Activated CD4-positive, alpha-beta T cell treated with anti-CD3 and anti-CD28 coated beads, Interleukin-2, amount 50 U/mL, for 24 hours (primary cell): ENCODE results near the gene STKLD1.
A peak's percentile ranks its signal among the peaks of the same experiment; 100 is the strongest.

Experiments used
- DNase-seq, 2 donors: peaks; one replicate each; pipeline ENCODE4 v3.0.0-alpha.2; 2020; ENCODE audit warnings: low read depth in 1 of 2, low spot score in 1 of 2

Gene STKLD1

DNA sequence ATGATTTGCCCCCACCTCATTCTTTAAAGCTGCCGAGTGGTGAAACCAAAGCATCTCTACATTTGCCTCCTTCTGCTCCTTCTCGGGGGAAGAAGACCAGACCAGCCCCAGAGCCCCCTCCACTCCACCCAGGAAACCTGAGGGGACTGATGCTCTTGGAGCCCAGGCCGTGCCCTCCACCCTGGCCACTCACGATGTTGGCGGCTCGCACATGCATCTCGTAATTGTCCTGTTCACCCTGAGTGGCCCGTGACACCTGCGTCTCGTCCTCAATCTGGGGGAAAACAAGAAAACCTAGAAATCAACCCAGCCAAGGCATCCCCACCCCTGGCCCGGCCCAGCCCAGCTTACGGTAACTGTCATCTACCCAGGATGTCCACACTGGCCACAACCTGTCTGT is 31.2 kb upstream of the STKLD1 start:
- no peak for DNase-seq

DNA sequence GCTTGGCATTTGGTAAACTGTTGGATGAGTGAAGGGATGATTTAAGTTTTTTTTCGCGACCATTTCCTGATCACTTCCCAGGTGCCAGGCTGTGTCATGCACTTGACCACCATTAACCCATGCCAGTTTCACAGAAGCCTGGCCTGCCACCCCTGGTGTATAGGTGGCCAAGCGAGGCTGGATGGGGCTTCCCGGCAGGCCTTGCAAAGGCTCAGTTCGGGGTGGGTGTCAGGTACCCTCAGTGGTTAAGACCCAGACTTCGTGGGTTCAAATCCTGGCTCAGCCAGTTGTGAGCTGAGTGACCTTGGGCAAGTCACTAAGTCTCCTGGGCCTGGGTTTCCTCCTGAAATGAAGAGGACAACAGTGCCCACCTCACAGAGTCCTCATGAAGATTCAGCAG is 30.6 kb upstream of the STKLD1 start:
- DNase-seq, result no peak

DNA sequence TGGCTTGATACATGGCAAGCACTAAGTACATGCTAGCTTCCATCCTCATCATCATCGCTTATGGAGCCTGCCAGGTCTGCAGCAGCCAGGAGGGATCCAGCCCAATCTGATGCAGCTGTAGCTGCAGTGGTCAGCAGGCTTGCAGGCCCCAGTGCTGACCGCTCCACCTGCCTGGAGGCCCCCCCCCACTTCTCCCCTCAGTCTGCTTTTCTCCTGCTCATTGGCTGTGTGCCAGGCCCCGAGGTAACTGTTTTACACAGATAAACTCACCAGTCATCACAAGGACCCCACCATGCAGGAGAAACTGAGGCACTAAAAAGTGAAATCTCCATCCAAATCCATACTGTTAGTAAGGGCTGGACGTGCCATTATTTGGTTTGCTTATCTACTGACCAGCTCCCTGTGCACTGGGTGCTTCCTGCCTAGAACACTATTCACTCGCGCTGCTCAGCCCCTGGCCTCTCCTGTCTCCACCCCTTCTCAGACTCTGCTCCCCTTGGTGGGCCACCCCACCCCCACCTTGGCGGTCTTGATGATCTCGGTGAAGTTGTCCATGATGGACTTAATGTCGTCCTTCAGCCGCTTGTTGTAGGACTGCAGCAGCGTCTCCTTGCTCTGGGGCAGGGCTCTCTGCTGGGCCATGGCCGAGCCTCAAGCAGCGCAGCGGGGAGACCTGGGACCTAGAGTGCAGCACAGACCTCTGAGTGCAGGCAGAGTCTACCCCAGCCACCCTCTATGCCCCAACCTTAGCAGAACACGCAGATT is 30.0 kb upstream of the STKLD1 start:
- DNase-seq, result no peak

DNA sequence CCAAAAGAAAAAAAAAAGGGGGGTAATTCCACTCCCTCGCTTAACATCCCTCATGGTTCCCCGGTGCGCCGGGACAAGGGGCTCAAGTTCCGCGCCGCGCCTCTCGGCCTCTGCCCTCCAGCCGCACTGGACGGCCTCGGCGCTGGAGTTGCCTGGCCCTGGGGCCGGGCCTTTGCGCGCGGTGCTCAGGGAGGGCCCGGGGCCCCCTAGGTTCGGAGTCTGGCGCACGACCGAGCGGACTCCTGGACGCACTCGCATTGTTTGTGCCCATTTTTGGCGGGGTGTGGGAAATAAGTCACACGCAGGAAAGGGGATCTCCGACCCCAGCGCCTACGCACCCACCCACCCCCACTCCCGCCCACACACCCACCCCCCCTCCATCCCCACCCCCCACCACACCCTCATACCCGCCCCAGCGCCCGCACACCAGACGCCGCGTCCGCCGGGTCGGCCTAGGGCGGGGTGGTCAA is 28.6 kb upstream of the STKLD1 start:
- DNase-seq, result no peak

DNA sequence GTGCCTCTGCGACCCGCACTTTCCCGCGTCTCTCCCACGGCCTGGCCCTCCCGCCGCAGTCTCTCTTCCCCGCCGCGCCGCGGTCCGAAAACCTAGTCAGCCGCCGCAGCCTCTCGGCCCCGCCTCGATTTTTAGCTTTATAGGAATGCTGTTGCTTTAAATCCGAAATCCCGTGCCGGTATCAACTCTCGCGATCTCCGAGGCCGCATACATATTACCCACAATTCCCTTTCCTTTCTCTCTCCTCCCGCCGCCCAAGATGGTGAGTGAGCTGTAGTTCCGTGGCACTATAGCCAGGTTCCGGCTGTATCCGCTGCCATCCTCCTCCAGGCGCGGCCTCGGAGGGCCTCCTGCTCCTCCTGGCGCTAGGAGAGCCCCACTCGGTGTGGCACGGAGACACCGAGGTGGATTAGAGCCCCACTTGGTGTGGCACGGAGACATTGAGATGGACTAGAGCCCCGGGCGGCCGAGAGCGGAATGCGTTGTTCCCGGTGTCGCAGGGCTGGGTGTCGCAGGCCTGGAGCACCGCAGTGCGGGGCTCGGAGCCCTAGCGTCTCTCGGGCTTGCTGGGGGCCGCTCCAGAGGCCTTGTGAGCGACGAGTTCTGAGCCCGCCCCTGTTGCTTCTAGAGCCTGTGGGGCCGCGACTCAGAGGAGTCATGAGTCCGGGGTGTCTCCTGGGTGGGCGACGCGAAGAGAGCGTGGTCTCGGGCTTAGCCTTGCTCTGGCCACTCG is 28.0 kb upstream of the STKLD1 start, which contains the start of the genes MED22 and RPL7A:
MED22 (minus strand) TSS at position 147 of the 733 bp plus-strand sequence. CDS start 1,469 bp downstream, outside the sequence.
RPL7A (plus strand) TSS at position 234 of the 733 bp plus-strand sequence; CDS start at position 260, 26 bp downstream.
- DNase-seq, result peak; percentile 78 to 93

DNA sequence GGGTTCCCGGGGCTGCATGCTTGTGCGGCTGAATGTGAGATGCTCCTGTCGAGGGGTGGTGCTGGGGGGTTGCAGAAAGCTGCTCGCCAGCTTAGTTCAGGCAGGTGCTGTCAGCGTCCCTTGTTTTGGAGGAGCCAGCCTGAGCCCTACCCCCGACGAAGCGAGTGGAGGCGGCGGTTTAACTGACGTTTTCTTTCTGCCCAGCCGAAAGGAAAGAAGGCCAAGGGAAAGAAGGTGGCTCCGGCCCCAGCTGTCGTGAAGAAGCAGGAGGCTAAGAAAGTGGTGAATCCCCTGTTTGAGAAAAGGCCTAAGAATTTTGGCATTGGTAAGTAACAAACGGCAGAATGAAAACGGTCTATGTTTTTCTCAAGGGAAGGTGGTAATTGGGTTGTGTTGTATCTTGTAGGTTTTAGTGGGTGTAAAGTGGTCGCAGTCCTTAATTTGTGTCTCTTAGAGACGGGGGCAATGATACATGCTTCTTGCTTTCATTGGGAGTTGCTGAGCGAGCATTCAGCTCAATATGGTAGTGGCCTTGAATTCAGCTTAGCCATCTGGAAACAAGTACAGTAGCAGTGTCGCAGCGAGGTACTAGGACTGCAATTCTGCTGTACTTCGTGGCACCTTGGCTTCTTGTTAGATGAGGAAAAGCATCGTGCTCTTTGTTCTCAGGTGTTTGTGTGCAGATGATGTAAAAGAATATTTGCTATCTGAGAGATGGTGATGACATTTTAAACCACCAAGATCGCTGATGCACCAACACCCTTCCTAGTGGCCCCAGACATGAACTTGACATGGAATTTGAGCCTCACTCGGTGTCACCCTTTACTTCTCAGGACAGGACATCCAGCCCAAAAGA is 27.2 kb upstream of the STKLD1 start:
- DNase-seq, result no peak

DNA sequence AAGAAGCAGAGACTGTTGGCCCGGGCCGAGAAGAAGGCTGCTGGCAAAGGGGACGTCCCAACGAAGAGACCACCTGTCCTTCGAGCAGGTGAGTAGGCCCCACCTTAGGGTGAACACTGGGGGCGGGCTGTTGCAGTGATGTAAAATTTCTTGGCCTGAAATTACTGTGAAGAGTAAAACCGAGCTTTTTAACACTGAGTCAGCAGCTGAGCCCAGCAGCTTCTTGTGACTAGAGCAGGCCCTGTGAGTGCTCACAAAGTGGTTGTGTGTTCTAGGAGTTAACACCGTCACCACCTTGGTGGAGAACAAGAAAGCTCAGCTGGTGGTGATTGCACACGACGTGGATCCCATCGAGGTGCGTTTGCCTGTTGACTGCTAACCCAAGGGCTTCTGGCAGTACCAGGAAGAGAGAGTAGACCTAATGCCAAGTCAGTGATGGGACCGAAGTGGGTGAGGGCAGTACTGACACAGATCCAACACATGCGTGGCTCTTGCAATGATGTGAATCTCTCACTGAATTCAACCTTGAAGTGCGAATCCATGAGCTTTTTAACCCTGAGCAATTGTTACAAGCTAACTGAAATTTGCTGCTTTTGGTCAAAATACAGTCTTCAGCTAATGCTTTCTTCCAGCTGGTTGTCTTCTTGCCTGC is 26.1 kb upstream of the STKLD1 start:
- DNase-seq, result no peak

DNA sequence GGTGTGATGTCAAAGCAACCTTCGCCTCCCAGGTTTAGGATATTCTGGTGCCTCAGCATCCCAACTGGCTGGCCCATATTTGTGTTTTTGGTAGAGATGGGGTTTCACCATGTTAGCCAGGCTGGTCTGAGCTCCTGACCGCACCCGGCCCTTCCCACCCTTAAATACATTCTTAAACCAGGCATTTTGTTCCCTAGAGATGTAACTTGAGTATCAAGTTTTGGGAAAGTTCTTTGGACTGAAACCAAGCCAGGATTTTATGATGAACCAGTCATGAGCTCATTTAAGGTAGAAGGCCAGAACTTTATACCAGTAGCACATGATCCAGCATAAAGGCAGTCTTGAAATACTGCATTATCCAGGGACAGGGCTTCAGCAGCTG is 24.6 kb upstream of the STKLD1 start:
- DNase-seq, result no peak

DNA sequence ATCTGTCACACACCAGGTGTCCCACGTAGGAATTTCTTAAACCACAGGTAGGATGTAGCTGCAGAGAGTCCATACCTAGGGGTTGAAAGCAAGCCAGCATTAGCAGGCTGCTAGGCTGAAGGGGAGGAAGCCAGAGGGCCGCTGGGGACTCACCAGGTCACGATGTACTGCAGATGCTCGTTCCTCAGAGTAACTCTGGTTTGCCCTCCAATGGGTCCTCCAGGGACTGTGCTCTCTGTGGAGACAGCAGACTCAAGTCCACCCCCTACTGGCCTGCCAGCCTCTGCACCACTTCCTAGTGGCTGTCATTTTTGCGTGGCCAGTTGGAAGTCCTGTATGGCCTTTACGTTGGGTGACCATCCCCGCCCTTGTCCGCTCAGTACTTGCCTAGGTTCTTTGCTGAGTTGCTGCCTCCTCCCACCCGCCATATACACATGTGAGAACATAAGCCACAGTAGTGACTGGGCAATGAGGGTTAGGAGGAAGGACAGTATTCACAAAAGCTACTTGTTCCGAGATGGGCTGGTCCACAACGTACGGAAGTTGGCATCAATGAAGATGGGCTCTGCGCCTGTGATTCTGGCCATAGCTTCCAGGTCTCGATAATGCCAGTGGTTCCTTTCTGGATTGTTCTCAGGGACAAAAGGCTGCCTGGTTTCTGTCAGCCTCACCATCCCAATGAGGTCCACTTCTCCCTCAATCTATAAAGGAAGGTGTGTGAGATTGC is 24.1 kb upstream of the STKLD1 start:
- DNase-seq, result no peak

DNA sequence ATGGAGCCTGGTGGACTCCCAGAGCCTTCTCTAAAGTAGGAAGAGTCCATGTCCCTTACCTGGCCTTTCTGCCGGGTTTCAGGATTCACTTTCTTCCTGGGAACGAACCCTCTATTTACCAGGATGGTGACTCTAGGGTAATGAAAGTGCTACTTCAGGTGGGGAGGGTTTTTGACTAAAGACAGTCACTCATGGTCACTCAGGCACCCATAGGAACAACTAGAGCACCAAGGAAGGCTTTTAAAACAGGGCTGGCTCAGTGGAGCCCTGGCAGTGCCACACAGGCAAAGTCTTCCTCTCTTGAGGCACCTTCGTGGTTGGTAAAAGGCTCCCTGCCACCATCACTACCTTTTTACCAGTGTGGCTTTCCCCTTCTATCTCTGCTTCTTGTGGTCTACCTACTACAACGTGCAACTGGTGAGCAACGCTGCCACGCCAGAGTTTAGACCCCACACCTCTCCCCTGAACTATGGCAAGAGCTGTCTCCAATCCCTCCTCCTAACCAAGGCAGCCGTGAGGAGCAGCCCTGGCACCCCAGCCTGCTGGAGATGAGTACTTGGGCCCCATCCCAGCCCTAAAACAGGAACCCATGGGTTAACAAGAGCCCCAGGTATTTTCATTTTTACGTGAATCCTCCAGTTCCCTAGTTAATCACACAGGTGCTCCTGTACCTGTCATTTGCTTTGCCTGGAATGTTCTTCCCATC is 23.4 kb upstream of the STKLD1 start:
- no peak for DNase-seq

DNA sequence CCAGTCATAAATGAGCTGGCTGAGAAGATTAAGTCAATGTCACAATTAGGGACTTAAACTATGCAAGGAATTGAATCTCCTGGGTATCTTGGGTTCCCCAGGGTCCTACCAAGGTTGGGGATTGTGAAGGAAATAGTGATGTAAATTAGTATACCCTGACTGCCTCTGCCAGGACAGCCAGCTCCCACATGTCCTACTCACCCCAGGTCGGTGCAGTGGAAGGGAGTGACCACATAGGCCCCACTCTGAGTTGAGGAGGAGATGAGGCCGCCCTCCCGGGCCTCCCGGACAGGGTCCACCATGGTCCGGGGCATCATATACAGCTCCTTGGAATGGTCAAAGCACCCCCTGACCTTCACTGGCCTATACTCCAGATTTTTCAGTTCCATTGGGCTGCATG is 22.6 kb upstream of the STKLD1 start:
- DNase-seq, result no peak

DNA sequence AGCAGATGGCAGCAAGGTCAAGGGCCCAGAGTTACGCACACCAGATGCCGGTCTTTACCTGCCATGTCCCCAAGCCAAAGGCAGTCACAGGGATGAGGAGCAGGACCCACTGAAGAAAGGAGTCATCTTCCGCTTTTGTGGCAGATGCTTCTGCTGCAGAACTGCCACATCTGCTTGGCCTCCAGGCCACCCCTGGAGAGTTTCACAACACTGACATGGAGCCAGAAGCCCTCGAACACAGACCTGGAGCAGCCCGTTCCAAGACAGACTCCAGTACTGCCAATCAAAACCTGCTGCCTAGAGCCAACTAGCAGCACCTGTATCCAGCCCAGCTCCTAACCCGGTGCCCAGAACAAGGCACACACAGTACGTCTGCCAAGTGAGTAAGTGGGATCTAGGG is 21.4 kb upstream of the STKLD1 start:
- DNase-seq, result no peak

DNA sequence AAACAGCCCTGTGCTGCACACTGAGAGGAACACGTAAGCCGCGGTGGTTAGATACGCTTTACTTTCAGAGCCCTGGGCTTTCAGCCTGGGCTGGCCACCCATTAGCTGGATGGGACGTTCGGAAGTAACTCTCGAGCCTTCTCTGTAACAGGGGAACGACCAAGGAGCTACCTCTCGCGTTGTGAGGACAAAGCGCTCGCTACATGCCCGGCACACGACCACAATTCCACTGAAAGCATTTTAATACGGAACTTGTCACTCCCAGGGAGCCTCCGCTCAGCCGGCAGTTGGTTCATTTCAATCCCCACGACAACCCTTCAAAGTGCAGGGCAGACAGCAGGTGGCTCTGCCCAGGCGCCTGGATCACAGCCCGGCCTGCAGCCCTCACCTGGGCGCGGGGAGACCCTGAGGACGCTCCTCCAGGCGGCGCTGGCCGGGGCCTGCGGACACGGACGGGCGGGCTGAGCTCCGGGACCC is 20.2 kb upstream of the STKLD1 start:
- DNase-seq, result no peak

DNA sequence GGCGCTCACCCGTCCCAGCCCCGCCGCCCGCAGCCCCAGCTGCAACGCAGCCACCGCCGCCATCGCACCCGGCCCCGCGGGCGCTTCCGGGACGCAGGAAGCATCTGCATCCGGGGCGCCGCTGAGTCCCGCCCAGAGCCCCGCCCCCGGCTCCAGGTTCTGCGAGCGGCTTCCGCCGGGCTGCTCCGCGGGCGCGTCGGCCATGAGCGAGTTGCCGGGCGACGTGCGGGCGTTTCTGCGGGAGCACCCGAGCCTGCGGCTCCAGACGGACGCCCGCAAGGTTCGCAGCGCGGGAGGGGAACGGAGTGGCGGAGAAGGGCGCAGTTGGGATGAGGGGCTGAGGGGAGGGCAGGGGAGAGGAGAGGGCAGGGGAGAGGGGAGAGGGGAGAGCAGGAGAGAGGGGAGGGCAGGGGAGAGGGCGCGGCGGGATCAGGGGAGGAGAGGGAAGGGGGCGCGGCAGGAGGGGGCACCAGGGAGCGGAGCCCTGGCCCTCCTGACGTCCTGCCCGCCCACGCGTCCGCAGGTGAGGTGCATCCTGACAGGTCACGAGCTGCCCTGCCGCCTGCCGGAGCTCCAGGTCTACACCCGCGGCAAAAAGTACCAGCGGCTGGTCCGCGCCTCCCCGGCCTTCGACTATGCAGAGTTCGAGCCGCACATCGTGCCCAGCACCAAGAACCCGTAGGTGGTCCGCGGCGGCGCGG is 19.6 kb upstream of the STKLD1 start, which contains the start of the genes SURF1 and SURF2:
SURF1 (minus strand) TSS at position 97 of the 701 bp plus-strand sequence; CDS start at position 63, 34 bp downstream.
SURF2 (plus strand) TSS at position 160 of the 701 bp plus-strand sequence; CDS start at position 203, 43 bp downstream.
- DNase-seq, result peak; percentile 81 to 84

DNA sequence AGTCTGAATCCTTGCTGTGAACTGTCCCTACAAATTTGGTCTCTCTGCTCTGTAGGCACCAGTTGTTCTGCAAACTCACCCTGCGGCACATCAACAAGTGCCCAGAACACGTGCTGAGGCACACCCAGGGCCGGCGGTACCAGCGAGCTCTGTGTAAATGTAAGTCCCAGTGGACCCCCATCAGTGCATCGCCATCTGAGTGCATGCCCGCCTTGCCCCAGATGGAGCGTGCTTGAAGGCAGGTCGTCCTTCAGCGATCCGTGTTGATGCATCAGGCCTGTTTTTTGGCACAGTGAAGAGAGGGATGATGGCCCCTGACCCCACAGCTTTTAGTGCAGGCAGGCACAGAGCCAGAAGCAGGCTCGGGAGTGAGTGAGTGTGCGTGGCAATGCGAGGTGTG is 18.5 kb upstream of the STKLD1 start:
- DNase-seq, result no peak

DNA sequence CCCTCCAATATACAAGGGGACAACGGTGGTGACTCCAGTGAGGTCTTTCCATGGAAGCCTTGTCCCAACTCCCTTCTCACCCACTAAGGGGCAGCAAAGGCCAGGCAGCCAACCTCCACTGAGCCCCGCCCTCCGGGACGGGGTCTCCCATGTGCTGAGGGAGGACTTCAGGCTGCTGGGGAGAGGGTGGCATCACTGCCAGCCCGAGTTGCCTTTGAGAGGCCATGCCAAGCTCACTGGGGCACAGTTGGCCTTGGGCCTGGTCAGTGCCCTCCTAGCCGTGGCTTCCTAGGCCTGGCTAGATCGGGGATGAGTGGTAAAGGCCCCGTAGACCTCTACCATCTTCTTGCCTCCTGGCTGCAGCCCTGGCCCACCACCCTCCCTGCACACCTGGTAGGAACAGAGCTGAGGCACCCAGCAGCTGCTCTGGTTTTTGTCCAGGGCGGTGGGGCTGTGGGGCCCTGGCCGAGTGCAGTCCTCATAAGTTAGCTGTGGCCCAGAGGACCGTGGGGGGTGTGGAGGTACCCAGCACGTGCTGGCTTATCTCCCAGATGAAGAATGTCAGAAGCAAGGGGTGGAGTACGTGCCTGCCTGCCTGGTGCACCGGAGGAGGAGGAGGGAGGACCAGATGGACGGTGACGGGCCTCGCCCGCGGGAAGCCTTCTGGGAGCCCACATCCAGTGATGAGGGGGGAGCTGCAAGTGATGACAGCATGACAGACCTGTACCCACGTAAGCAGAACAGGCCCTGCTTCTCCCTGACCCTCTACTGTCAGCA is 16.6 kb upstream of the STKLD1 start:
- DNase-seq, result no peak
